ENCODE results near the gene NLRP7. TPM values are rescaled to one million over a fixed set of nuclear protein-coding genes. Genes with fewer than 3 reads are reported as not detected.
"Not testable (repeated sequence)": the region's sequence is repeated elsewhere in the genome, so short reads cannot be mapped to it uniquely, and the experiment has no call there.

NLRP7 gene
- total and polyA plus RNA-seq, 8 donors, result 0.09 to 0.20 TPM; not detected in 6

- H3K4me3 ChIP-seq, result no peak overlapping the region
- DNase-seq (no peak), ATAC-seq (no peak)
- no peaks in the 10 kb centered on the region for H3K36me3 ChIP-seq
- no peaks in the 10 kb centered on the region for H3K9me3 ChIP-seq
- intact Hi-C loops (cut with DNase I), result no loop called here
- no peak overlapping the region for H3K27ac ChIP-seq
- H3K4me1 ChIP-seq, result peaks cover 0 to 7% of the 10 kb centered on the region in 2 donors
- H3K27me3 ChIP-seq, result peaks cover 0 to 12% of the 10 kb centered on the region in 2 donors
- TF ChIP-seq CTCF (IDR thresholded peaks at IDR 0.05), result no peak
Observed at GRCh38 chr19:54949412-54949811, 2.1 kb upstream of the NLRP7 start.

DNA sequence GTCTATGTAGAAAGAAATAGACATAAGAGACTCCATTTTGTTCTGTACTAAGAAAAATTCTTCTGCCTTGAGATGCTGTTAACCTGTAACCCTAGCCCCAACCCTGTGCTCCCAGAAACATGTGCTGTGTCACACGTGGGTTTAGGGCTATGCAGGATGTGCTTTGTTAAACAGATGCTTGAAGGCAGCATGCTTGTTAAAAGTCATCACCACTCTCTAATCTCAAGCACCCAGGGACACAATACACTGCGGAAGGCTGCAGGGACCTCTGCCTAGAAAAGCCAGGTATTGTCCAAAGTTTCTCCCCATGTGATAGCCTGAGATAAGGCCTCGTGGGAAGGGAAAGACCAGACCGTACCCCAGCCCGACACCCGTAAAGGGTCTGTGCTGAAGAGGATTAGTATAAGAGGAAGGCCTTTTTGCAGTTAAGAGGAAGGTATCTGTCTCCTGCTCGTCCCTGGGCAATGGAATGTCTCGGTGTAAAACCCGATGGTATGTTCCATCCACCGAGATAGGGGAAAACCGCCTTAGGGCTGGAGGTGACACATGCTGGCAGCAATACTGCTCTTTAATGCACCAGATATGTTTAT lies 3.5 kb downstream of the NLRP7 start:
- ATAC-seq; H3K4me3 ChIP-seq; H3K4me1 ChIP-seq; H3K27ac ChIP-seq; H3K9me3 ChIP-seq; H3K36me3 ChIP-seq; DNase-seq; intact Hi-C loops (cut with DNase I): not testable (repeated sequence)
- H3K27me3 ChIP-seq, result peaks cover 0 to 28% of the 10 kb centered on the region in 2 donors

GRCh38 chr19:54939538-54939937 lies 7.8 kb downstream of the NLRP7 start:
- H3K9me3 ChIP-seq; intact Hi-C loops (cut with DNase I); H3K4me3 ChIP-seq; DNase-seq; ATAC-seq; H3K27ac ChIP-seq; H3K36me3 ChIP-seq; H3K4me1 ChIP-seq: not testable (repeated sequence)
- H3K27me3 ChIP-seq, result peaks cover 0 to 65% of the 10 kb centered on the region in 2 donors

DNA sequence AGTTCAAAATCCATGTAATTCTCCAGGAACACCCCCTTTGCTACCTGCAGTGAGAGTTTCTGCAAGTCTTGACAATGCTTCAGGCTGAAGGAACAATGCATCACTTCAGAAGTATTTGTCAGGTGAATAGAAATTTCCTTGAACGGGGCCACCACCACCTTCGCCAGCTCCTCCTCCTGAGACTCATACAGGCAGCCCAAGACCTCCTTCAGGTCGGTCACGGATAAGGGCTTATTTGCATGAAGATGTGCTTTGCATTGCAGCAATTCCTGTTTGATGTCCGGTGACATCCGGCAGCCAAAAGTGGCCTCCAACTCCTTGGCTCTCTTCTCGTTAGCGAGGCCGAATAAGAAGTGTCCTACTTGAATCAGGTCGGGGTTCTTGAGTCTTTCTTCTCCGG lies 8.4 kb downstream of the NLRP7 start:
- H3K9me3 ChIP-seq, result no peaks in the 10 kb centered on the region
- H3K4me1 ChIP-seq, result no peaks in the 10 kb centered on the region
- no peak overlapping the region for H3K4me3 ChIP-seq
- peaks cover 0 to 67% of the 10 kb centered on the region in 2 donors for H3K27me3 ChIP-seq
- DNase-seq, result no peak
- TF ChIP-seq CTCF (IDR thresholded peaks at IDR 0.05), result no peak
- ATAC-seq, result no peak
- H3K27ac ChIP-seq, result no peak overlapping the region
- H3K36me3 ChIP-seq, result no peaks in the 10 kb centered on the region
- intact Hi-C loops (cut with DNase I), result no loop called here

DNA sequence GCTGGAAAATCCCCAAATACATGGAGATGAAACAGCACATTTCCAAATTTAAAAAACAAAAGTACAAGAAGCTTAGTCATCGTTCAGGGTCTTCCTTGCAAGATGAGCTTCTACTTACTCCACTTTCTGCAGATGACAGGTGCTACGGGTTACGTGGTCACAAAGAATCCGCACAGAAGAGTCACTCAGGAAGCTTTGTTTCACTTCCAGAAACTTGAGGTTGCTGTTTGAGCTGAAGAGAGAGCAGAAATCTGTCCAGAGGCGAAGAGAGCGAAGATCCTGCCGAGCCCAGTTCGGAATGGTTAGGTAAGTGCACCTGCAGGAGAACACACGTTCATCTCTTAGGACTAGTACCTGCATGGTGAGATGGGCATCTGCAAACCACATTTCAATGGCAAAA lies 9.4 kb downstream of the NLRP7 start:
- TF ChIP-seq CTCF (IDR thresholded peaks at IDR 0.05), result no peak
- DNase-seq (no peak), ATAC-seq (no peak)
- no peak overlapping the region for H3K4me3 ChIP-seq
- H3K4me1 ChIP-seq, result no peaks in the 10 kb centered on the region
- H3K27ac ChIP-seq, result no peak overlapping the region
- no peaks in the 10 kb centered on the region for H3K9me3 ChIP-seq
- no peaks in the 10 kb centered on the region for H3K36me3 ChIP-seq
- intact Hi-C loops (cut with DNase I), result no loop called here
- H3K27me3 ChIP-seq, result peaks cover 0 to 67% of the 10 kb centered on the region in 2 donors

- peaks cover 0 to 3% of the 10 kb centered on the region in 2 donors for H3K27me3 ChIP-seq
- no peaks in the 10 kb centered on the region for H3K36me3 ChIP-seq
- no peak overlapping the region for H3K27ac ChIP-seq
- no peak for ATAC-seq
- H3K4me1 ChIP-seq, result no peaks in the 10 kb centered on the region
- peaks cover 0 to 29% of the 10 kb centered on the region in 2 donors for H3K9me3 ChIP-seq
- TF ChIP-seq CTCF (IDR thresholded peaks at IDR 0.05), result no peak
- intact Hi-C loops (cut with DNase I), result no loop called here
- H3K4me3 ChIP-seq, result no peak overlapping the region
- no peak for DNase-seq
Observed at GRCh38 chr19:54928299-54928698, 19.0 kb downstream of the NLRP7 start.

All from left lung (tissue), 10 donors.